Measurements from ENCODE around the gene SLC1A4.
A peak's percentile ranks its signal among the peaks of the same experiment; 100 is the strongest.

The SLC1A4 gene

GRCh38 chr2:65064728-65065552, 75.7 kb downstream of the SLC1A4 start:
- Histone ChIP-seq H4K8ac (ENCODE audit: low read depth, low read length) (peak overlapping the region; percentile 0), H3K9ac (ENCODE audit: low read depth, low read length, poor library complexity) (peak overlapping the region; percentile 55), H3K4ac (ENCODE audit: low read length) (no peak overlapping the region), H3K23ac (ENCODE audit: low read depth, low read length, poor library complexity) (no peak overlapping the region), H2BK5ac (ENCODE audit: low read length) (no peak overlapping the region), H3K14ac (ENCODE audit: low read length) (peak overlapping the region; percentile 14), H2BK15ac (ENCODE audit: low read length) (no peak overlapping the region), H3K4me2 (ENCODE audit: insufficient read depth, low read length, poor library complexity, severe bottlenecking) (no peak overlapping the region), H2BK12ac (ENCODE audit: low read length) (no peak overlapping the region), H2AK5ac (ENCODE audit: low read depth, low read length) (no peak overlapping the region), H3K18ac (ENCODE audit: low read length) (no peak overlapping the region), H3K4me3 (ENCODE audit: low read length in 2 of 2) (no peak overlapping the region), H3K36me3 (replicated peaks in 1 of 2; ENCODE audit: control insufficient read depth in 2 of 2, insufficient read depth in 2 of 2, low read length in 2 of 2) (peaks cover 11 to 49% of the 10 kb centered on the region in 2 donors), H4K91ac (ENCODE audit: low read depth, low read length, poor library complexity) (no peak overlapping the region), H3K27me3 (ENCODE audit: control insufficient read depth in 3 of 3, insufficient read depth in 3 of 3, low read depth in 1 of 3, low read length in 3 of 3) (no peaks in the 10 kb centered on the region), H2AFZ (ENCODE audit: low read length) (no peak overlapping the region), H3K9me3 (replicated peaks in 1 of 2; ENCODE audit: control insufficient read depth in 2 of 2, insufficient read depth in 1 of 2, low read depth in 1 of 2, low read length in 2 of 2) (no peaks in the 10 kb centered on the region), H2BK120ac (ENCODE audit: low read depth, low read length) (no peak overlapping the region), H3K4me1 (ENCODE audit: control insufficient read depth in 2 of 2, insufficient read depth in 1 of 2, low read depth in 1 of 2, low read length in 2 of 2) (peaks cover 0 to 14% of the 10 kb centered on the region in 2 donors), H3K27ac (replicated peaks; ENCODE audit: low read length) (peak overlapping the region; percentile 4), H3K79me1 (ENCODE audit: low read depth, low read length) (peaks cover 16% of the 10 kb centered on the region)
- no CpG with 5 or more reads among the region's 14 CpGs for WGBS, 2 donors (ENCODE audit: extremely low coverage in 2 of 2, insufficient read length in 2 of 2, insufficient replicate concordance in 1 of 2)
- peak; percentile 33 for DNase-seq (ENCODE audit: low spot score)

- Histone ChIP-seq H3K4me2 (ENCODE audit: insufficient read depth, low read length, poor library complexity, severe bottlenecking) (no peak overlapping the region), H2AK5ac (ENCODE audit: low read depth, low read length) (no peak overlapping the region), H3K27ac (replicated peaks; ENCODE audit: low read length) (no peak overlapping the region), H2BK120ac (ENCODE audit: low read depth, low read length) (no peak overlapping the region), H3K9me3 (replicated peaks in 1 of 2; ENCODE audit: control insufficient read depth in 2 of 2, insufficient read depth in 1 of 2, low read depth in 1 of 2, low read length in 2 of 2) (no peaks in the 10 kb centered on the region), H3K23ac (ENCODE audit: low read depth, low read length, poor library complexity) (no peak overlapping the region), H2AFZ (ENCODE audit: low read length) (no peak overlapping the region), H3K14ac (ENCODE audit: low read length) (no peak overlapping the region), H3K27me3 (ENCODE audit: control insufficient read depth in 3 of 3, insufficient read depth in 3 of 3, low read depth in 1 of 3, low read length in 3 of 3) (no peaks in the 10 kb centered on the region), H2BK5ac (ENCODE audit: low read length) (peak overlapping the region; percentile 44), H2BK12ac (ENCODE audit: low read length) (no peak overlapping the region), H2BK15ac (ENCODE audit: low read length) (no peak overlapping the region), H3K4me1 (ENCODE audit: control insufficient read depth in 2 of 2, insufficient read depth in 1 of 2, low read depth in 1 of 2, low read length in 2 of 2) (peaks cover 0 to 10% of the 10 kb centered on the region in 2 donors), H3K4me3 (ENCODE audit: low read length in 2 of 2) (no peak overlapping the region), H4K91ac (ENCODE audit: low read depth, low read length, poor library complexity) (no peak overlapping the region), H3K4ac (ENCODE audit: low read length) (no peak overlapping the region), H4K8ac (ENCODE audit: low read depth, low read length) (no peak overlapping the region), H3K9ac (ENCODE audit: low read depth, low read length, poor library complexity) (no peak overlapping the region), H3K36me3 (replicated peaks in 1 of 2; ENCODE audit: control insufficient read depth in 2 of 2, insufficient read depth in 2 of 2, low read length in 2 of 2) (peaks cover 34 to 70% of the 10 kb centered on the region in 2 donors), H3K79me1 (ENCODE audit: low read depth, low read length) (peaks cover 14% of the 10 kb centered on the region), H3K18ac (ENCODE audit: low read length) (peak overlapping the region; percentile 19)
- no CpG with 5 or more reads among the region's 14 CpGs for WGBS, 2 donors (ENCODE audit: extremely low coverage in 2 of 2, insufficient read length in 2 of 2, insufficient replicate concordance in 1 of 2)
- no peak for DNase-seq (ENCODE audit: low spot score)
Observed at GRCh38 chr2:65067806-65068553, 78.8 kb downstream of the SLC1A4 start.

- Histone ChIP-seq H4K91ac (ENCODE audit: low read depth, low read length, poor library complexity) (no peak overlapping the region), H2BK15ac (ENCODE audit: low read length) (no peak overlapping the region), H3K4me1 (ENCODE audit: control insufficient read depth in 2 of 2, insufficient read depth in 1 of 2, low read depth in 1 of 2, low read length in 2 of 2) (peaks cover 0 to 7% of the 10 kb centered on the region in 2 donors), H3K18ac (ENCODE audit: low read length) (no peak overlapping the region), H3K27ac (replicated peaks; ENCODE audit: low read length) (no peak overlapping the region), H3K23ac (ENCODE audit: low read depth, low read length, poor library complexity) (no peak overlapping the region), H3K4me2 (ENCODE audit: insufficient read depth, low read length, poor library complexity, severe bottlenecking) (no peak overlapping the region), H3K79me1 (ENCODE audit: low read depth, low read length) (peaks cover 14% of the 10 kb centered on the region), H2BK12ac (ENCODE audit: low read length) (no peak overlapping the region), H4K8ac (ENCODE audit: low read depth, low read length) (no peak overlapping the region), H3K36me3 (replicated peaks in 1 of 2; ENCODE audit: control insufficient read depth in 2 of 2, insufficient read depth in 2 of 2, low read length in 2 of 2) (peaks cover 43 to 81% of the 10 kb centered on the region in 2 donors), H2BK5ac (ENCODE audit: low read length) (peak overlapping the region; percentile 26), H3K4me3 (ENCODE audit: low read length in 2 of 2) (no peak overlapping the region), H2BK120ac (ENCODE audit: low read depth, low read length) (no peak overlapping the region), H3K14ac (ENCODE audit: low read length) (no peak overlapping the region), H3K4ac (ENCODE audit: low read length) (no peak overlapping the region), H3K9me3 (replicated peaks in 1 of 2; ENCODE audit: control insufficient read depth in 2 of 2, insufficient read depth in 1 of 2, low read depth in 1 of 2, low read length in 2 of 2) (no peaks in the 10 kb centered on the region), H2AFZ (ENCODE audit: low read length) (no peak overlapping the region), H3K9ac (ENCODE audit: low read depth, low read length, poor library complexity) (no peak overlapping the region), H2AK5ac (ENCODE audit: low read depth, low read length) (no peak overlapping the region), H3K27me3 (ENCODE audit: control insufficient read depth in 3 of 3, insufficient read depth in 3 of 3, low read depth in 1 of 3, low read length in 3 of 3) (no peaks in the 10 kb centered on the region)
- WGBS, 2 donors (ENCODE audit: extremely low coverage in 2 of 2, insufficient read length in 2 of 2, insufficient replicate concordance in 1 of 2): no CpG with 5 or more reads among the region's 6 CpGs
- DNase-seq (ENCODE audit: low spot score): no peak
Observed at GRCh38 chr2:65069439-65069824, 80.2 kb downstream of the SLC1A4 start.
